Measurements from ENCODE around the gene SLC30A10. TPM values are rescaled to one million over a fixed set of nuclear protein-coding genes. Genes with fewer than 3 reads are reported as not detected.

SLC30A10 gene
- total RNA-seq, 1 donor from 2014 or later: 0.13 TPM

DNA sequence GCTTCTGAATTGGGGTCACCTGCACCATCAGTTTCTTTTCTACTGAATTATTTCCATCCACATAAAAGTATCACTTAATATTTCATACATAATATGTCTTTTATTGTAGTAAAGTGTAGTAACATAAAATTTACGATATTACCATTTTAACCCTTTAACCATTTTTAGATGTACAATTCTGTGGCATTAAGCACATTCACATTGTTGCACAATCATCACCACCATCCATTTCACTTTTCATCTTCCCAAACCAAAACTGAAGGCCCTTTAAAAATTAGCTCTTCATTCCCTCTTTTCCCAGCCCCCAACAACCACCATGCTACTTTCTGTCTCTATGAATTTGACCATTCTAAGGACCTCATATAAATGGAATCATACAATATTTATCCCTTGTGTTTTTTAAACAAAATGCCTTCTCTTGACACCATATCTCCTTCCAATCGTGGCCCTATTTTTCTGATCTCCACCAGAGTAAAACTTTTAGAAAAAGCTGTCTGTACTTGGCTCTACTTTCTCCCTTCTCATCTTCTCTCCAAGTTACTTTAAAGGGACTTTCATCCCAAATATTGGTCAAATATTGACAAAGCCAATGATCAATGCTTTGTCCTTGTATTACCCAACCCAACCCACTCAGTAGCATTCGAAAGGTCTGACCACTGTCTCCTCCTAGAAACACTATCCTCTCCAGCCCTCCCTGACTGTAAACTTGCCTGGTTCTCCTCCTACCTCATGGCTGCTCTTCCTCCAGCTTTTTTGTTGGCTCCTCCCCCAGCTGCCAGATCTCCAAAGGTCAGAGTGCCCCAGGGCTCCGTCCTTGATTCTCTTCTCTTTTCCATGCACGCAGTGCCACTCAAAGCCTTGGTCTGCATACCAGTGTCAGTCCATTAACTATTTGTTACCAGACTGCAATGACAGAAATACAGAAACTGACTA lies 44.7 kb downstream of the SLC30A10 start:
- Mint-ChIP-seq H3K27ac (ENCODE audit: unreplicated experiment) (no peak overlapping the region), H3K36me3 (ENCODE audit: unreplicated experiment) (no peaks in the 10 kb centered on the region), H3K9me3 (ENCODE audit: unreplicated experiment) (no peaks in the 10 kb centered on the region), H3K27me3 (ENCODE audit: unreplicated experiment) (peaks cover 70% of the 10 kb centered on the region), H3K4me1 (ENCODE audit: unreplicated experiment) (peaks cover 6% of the 10 kb centered on the region), H3K4me3 (ENCODE audit: unreplicated experiment) (no peak overlapping the region)
- DNase-seq (ENCODE audit: extremely low spot score, unreplicated experiment): no peak
- TF ChIP-seq, protein P1, sequence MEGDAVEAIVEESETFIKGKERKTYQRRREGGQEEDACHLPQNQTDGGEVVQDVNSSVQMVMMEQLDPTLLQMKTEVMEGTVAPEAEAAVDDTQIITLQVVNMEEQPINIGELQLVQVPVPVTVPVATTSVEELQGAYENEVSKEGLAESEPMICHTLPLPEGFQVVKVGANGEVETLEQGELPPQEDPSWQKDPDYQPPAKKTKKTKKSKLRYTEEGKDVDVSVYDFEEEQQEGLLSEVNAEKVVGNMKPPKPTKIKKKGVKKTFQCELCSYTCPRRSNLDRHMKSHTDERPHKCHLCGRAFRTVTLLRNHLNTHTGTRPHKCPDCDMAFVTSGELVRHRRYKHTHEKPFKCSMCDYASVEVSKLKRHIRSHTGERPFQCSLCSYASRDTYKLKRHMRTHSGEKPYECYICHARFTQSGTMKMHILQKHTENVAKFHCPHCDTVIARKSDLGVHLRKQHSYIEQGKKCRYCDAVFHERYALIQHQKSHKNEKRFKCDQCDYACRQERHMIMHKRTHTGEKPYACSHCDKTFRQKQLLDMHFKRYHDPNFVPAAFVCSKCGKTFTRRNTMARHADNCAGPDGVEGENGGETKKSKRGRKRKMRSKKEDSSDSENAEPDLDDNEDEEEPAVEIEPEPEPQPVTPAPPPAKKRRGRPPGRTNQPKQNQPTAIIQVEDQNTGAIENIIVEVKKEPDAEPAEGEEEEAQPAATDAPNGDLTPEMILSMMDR (IDR thresholded peaks at IDR 0.05): no peak

DNA sequence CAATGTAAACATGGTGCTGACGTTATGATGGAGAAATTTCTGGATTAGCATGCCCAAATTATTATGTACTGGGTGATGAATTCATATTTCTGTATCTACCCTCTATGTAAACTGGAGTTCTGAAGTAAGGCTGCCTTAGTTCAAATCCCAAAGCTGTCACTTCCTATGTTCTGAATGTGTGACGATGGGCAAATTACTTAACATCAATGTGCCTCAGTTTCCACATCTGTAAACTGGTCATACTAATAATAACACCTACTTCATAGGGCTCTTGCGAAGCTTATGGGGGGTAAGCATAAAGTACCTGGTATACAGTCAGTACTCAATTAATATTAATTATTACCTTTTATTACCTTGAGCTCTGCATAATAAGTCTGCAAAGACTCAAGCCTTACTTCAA lies 45.6 kb downstream of the SLC30A10 start:
- no peak for DNase-seq (ENCODE audit: extremely low spot score, unreplicated experiment)
- H3K27me3 Mint-ChIP-seq (ENCODE audit: unreplicated experiment): peaks cover 70% of the 10 kb centered on the region
- no peaks in the 10 kb centered on the region for H3K36me3 Mint-ChIP-seq (ENCODE audit: unreplicated experiment)
- H3K4me1 Mint-ChIP-seq (ENCODE audit: unreplicated experiment): peaks cover 6% of the 10 kb centered on the region
- TF ChIP-seq, protein P1 (IDR thresholded peaks at IDR 0.05): no peak
- H3K27ac Mint-ChIP-seq (ENCODE audit: unreplicated experiment): no peak overlapping the region
- no peaks in the 10 kb centered on the region for H3K9me3 Mint-ChIP-seq (ENCODE audit: unreplicated experiment)
- no peak overlapping the region for H3K4me3 Mint-ChIP-seq (ENCODE audit: unreplicated experiment)

DNA sequence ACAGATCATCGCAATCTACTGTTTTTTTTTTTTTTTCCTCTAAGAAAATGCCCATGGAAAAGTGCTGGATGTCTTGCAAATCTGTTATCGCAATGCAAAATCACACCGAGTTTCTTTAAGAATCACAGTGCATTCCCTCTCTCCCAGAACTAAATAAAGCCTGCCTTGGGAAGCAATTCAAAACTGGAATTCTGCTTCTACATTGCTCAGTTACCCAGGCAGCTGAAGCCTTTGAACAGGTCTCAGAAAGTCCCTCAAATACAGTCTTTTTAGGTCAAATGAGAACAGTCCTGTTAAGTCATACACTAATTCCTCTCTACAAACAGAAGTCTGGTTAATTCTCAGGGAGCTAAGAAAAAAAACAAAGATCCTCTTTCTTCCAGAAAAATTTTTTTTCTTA lies 46.3 kb downstream of the SLC30A10 start:
- no peaks in the 10 kb centered on the region for H3K9me3 Mint-ChIP-seq (ENCODE audit: unreplicated experiment)
- no peak overlapping the region for H3K4me3 Mint-ChIP-seq (ENCODE audit: unreplicated experiment)
- H3K27me3 Mint-ChIP-seq (ENCODE audit: unreplicated experiment): peaks cover 68% of the 10 kb centered on the region
- no peak for DNase-seq (ENCODE audit: extremely low spot score, unreplicated experiment)
- no peaks in the 10 kb centered on the region for H3K36me3 Mint-ChIP-seq (ENCODE audit: unreplicated experiment)
- TF ChIP-seq, protein P1 (IDR thresholded peaks at IDR 0.05): no peak
- H3K4me1 Mint-ChIP-seq (ENCODE audit: unreplicated experiment): peaks cover 6% of the 10 kb centered on the region
- H3K27ac Mint-ChIP-seq (ENCODE audit: unreplicated experiment): no peak overlapping the region

DNA sequence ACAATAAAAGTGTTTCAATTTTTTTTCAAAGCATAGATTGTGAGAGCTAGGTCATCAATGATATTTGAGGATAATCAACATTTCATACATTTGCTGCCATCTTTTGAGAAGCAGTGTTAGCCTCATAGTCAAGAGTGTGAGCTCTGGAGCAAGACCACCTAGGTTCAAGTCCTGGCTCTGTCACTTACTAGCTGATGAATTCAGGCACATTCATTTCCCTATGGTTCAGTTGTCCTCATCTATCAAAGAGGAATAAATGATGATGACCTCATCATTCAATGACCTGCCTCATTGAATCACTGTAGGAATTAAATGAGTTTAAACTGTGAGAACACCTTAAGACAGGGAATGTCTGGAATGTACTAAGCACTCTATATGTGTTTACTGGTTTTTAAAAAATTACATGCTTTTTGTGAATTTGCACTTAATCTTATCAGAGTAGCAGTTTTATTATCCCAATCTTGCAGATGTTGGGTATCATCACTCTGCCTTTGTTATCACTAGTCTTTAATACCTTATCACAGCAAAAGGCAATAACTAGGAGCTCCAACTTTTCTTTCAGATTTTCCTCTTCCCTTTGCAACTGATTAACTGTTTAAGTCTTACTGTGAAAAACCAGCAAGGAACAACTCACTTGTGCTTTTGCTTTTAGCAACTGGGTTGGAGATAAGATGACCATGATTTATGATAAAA lies 47.4 kb downstream of the SLC30A10 start:
- no peak overlapping the region for H3K27ac Mint-ChIP-seq (ENCODE audit: unreplicated experiment)
- no peaks in the 10 kb centered on the region for H3K9me3 Mint-ChIP-seq (ENCODE audit: unreplicated experiment)
- TF ChIP-seq, protein P1 (IDR thresholded peaks at IDR 0.05): no peak
- peaks cover 62% of the 10 kb centered on the region for H3K27me3 Mint-ChIP-seq (ENCODE audit: unreplicated experiment)
- H3K36me3 Mint-ChIP-seq (ENCODE audit: unreplicated experiment): no peaks in the 10 kb centered on the region
- DNase-seq (ENCODE audit: extremely low spot score, unreplicated experiment): no peak
- H3K4me3 Mint-ChIP-seq (ENCODE audit: unreplicated experiment): no peak overlapping the region
- H3K4me1 Mint-ChIP-seq (ENCODE audit: unreplicated experiment): peaks cover 6% of the 10 kb centered on the region

DNA sequence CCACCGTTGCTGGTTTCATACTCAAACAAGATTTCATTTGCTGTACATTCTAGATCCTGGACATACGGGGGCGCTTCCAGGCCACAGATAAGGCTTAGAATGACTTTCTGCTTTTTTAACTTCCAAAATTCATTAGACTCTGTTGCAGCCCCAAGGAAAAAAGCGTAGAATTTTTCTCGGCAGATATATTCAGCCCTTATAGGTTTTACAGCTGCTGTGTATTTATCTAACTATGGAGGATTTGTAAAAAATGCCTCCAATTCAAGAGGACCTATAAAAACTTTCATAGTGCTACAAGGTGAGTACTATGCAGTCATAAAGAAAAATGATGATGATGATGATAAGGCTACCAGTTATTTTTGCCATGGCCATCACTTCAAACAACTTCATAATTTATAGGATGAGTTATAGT lies 51.6 kb downstream of the SLC30A10 start:
- Mint-ChIP-seq H3K36me3 (ENCODE audit: unreplicated experiment) (no peaks in the 10 kb centered on the region), H3K4me1 (ENCODE audit: unreplicated experiment) (no peaks in the 10 kb centered on the region), H3K9me3 (ENCODE audit: unreplicated experiment) (no peaks in the 10 kb centered on the region), H3K27ac (ENCODE audit: unreplicated experiment) (no peak overlapping the region), H3K4me3 (ENCODE audit: unreplicated experiment) (no peak overlapping the region), H3K27me3 (ENCODE audit: unreplicated experiment) (peaks cover 56% of the 10 kb centered on the region)
- no peak for DNase-seq (ENCODE audit: extremely low spot score, unreplicated experiment)
- TF ChIP-seq, protein P1 (IDR thresholded peaks at IDR 0.05): peak; percentile 54
